ENCODE data around the gene NMNAT2. TPM values are rescaled to one million over a fixed set of nuclear protein-coding genes. Genes with fewer than 3 reads are reported as not detected.

NMNAT2 gene
- total and polyA plus RNA-seq, 10 of the 15 experiments (the other 5 are each of a cell fraction or from before 2014, with no cell fraction given), result 0.02 to 2.0 (median 0.60) TPM

DNA sequence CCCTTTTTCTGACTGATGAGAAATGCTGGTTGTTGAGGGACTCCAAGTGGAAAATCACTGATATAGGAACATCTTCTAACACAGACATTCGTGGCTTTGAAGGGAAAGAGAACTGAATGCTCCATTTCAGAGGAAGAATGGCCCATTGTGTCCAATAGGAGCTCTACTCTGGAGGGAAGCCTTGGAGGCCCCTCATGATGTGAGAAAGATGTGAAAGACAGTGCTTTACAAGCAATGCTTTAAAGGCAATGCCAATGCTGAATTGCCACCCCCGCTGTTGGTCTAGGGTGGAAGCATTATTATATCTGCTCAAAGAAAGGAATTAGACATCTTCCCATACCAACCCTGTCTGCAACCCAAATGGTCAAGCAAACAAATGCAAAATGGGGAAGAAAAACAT is 13.7 kb downstream of the NMNAT2 start:
- no peak for ATAC-seq
- no peak for FAIRE-seq
- WGBS (ENCODE audit: insufficient coverage, insufficient replicate concordance, low lambda C conversion rate, missing lambda C conversion rate), result 15% methylated on average over 2 of the region's 2 CpGs
- Histone ChIP-seq H3K27ac (ENCODE audit: control insufficient read depth, insufficient read depth) (no peak overlapping the region), H3K9ac (ENCODE audit: control insufficient read depth, insufficient read depth, low read length) (no peak overlapping the region), H4K20me1 (ENCODE audit: control insufficient read depth, insufficient read depth) (no peaks in the 10 kb centered on the region), H3K79me2 (ENCODE audit: control insufficient read depth, insufficient read depth, low read length) (no peaks in the 10 kb centered on the region), H3K4me1 (ENCODE audit: control insufficient read depth, insufficient read depth, low read length) (no peaks in the 10 kb centered on the region), H3K36me3 (ENCODE audit: control insufficient read depth in 2 of 2, insufficient read depth in 2 of 2, low read length in 1 of 2) (no peaks in the 10 kb centered on the region), H3K9me3 (replicated peaks; ENCODE audit: control insufficient read depth, insufficient read depth, low read length) (no peaks in the 10 kb centered on the region), H3K4me3 (no peak overlapping the region), H2AFZ (ENCODE audit: control insufficient read depth, low read depth, low read length) (no peak overlapping the region), H3K27me3 (replicated peaks in 1 of 2; ENCODE audit: control insufficient read depth in 2 of 2, insufficient read depth in 2 of 2, low read length in 1 of 2) (no peaks in the 10 kb centered on the region; a peak in 1 of 4 replicates), H3K4me2 (ENCODE audit: control insufficient read depth, insufficient read depth) (no peak overlapping the region)
- SMC1A ChIA-PET (ENCODE audit: uncharacterized antibody, unreplicated experiment), result no interaction called here
- RAD21 ChIA-PET (ENCODE audit: unreplicated experiment), result no interaction called here
- BruUV-seq (replicated peaks), result no TSS peak
- CTCF ChIA-PET, result interaction anchor here (0.8 to 1.2 kb wide), 2 partner anchors 86 to 442 kb away, joined by 3 read pairs; no protein-coding TSS in a partner anchor
- intact Hi-C loops (cut with micrococcal nuclease; ENCODE audit: unreplicated experiment), result no loop called here
- in situ Hi-C loops (cut with MboI), result no loop called here
- POLR2A ChIA-PET, result no interaction called here
- no peak for DNase-seq (ENCODE audit: low read depth, low spot score)
- TF ChIP-seq, protein P1, sequence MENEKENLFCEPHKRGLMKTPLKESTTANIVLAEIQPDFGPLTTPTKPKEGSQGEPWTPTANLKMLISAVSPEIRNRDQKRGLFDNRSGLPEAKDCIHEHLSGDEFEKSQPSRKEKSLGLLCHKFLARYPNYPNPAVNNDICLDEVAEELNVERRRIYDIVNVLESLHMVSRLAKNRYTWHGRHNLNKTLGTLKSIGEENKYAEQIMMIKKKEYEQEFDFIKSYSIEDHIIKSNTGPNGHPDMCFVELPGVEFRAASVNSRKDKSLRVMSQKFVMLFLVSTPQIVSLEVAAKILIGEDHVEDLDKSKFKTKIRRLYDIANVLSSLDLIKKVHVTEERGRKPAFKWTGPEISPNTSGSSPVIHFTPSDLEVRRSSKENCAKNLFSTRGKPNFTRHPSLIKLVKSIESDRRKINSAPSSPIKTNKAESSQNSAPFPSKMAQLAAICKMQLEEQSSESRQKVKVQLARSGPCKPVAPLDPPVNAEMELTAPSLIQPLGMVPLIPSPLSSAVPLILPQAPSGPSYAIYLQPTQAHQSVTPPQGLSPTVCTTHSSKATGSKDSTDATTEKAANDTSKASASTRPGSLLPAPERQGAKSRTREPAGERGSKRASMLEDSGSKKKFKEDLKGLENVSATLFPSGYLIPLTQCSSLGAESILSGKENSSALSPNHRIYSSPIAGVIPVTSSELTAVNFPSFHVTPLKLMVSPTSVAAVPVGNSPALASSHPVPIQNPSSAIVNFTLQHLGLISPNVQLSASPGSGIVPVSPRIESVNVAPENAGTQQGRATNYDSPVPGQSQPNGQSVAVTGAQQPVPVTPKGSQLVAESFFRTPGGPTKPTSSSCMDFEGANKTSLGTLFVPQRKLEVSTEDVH (IDR thresholded peaks at IDR 0.05; ENCODE audit: low read depth, partially characterized antibody), result no peak
- no peak for TF ChIP-seq EED (IDR thresholded peaks at IDR 0.05; ENCODE audit: low read depth)
- TF ChIP-seq NFIC (IDR thresholded peaks at IDR 0.05; ENCODE audit: low read depth, low read length), result no peak
- no peak for TF ChIP-seq SMAD5 (IDR thresholded peaks at IDR 0.05; ENCODE audit: low read depth)
- no peak for TF ChIP-seq PML (IDR thresholded peaks at IDR 0.05; ENCODE audit: low read length)
- no peak for TF ChIP-seq BHLHE40 (IDR thresholded peaks at IDR 0.05; ENCODE audit: borderline replicate concordance in 1 of 2, low read depth in 2 of 2, low read length in 1 of 2)
- TF ChIP-seq, protein P2, sequence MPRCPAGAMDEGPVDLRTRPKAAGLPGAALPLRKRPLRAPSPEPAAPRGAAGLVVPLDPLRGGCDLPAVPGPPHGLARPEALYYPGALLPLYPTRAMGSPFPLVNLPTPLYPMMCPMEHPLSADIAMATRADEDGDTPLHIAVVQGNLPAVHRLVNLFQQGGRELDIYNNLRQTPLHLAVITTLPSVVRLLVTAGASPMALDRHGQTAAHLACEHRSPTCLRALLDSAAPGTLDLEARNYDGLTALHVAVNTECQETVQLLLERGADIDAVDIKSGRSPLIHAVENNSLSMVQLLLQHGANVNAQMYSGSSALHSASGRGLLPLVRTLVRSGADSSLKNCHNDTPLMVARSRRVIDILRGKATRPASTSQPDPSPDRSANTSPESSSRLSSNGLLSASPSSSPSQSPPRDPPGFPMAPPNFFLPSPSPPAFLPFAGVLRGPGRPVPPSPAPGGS (IDR thresholded peaks at IDR 0.05; ENCODE audit: borderline replicate concordance, insufficient read depth, low read depth, low read length, poor library complexity, severe bottlenecking), result no peak
- TF ChIP-seq BACH1 (IDR thresholded peaks at IDR 0.05; ENCODE audit: borderline replicate concordance), result no peak
- TF ChIP-seq USF2 (IDR thresholded peaks at IDR 0.05; ENCODE audit: borderline replicate concordance, low read depth, low read length), result no peak
- no peak for TF ChIP-seq ZZZ3 (IDR thresholded peaks at IDR 0.05; ENCODE audit: control insufficient read depth, insufficient read length, low read depth)
- TF ChIP-seq SPI1 (IDR thresholded peaks at IDR 0.05; ENCODE audit: borderline replicate concordance, insufficient read depth, low read depth, low read length), result no peak
- TF ChIP-seq, protein P3, sequence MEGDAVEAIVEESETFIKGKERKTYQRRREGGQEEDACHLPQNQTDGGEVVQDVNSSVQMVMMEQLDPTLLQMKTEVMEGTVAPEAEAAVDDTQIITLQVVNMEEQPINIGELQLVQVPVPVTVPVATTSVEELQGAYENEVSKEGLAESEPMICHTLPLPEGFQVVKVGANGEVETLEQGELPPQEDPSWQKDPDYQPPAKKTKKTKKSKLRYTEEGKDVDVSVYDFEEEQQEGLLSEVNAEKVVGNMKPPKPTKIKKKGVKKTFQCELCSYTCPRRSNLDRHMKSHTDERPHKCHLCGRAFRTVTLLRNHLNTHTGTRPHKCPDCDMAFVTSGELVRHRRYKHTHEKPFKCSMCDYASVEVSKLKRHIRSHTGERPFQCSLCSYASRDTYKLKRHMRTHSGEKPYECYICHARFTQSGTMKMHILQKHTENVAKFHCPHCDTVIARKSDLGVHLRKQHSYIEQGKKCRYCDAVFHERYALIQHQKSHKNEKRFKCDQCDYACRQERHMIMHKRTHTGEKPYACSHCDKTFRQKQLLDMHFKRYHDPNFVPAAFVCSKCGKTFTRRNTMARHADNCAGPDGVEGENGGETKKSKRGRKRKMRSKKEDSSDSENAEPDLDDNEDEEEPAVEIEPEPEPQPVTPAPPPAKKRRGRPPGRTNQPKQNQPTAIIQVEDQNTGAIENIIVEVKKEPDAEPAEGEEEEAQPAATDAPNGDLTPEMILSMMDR (IDR thresholded peaks at IDR 0.05 in 2 of 3, conservative IDR thresholded peaks at IDR 0.05 in 1 of 3; ENCODE audit: control insufficient read depth in 2 of 3, extremely low read depth in 1 of 3, insufficient read depth in 1 of 3, low read depth in 3 of 3, low read length in 3 of 3), result no peak
- TF ChIP-seq ATF2 (IDR thresholded peaks at IDR 0.05; ENCODE audit: low read length), result no peak
- TF ChIP-seq CHD1 (IDR thresholded peaks at IDR 0.05; ENCODE audit: low read depth, low read length), result no peak
- TF ChIP-seq IRF4 (IDR thresholded peaks at IDR 0.05; ENCODE audit: low read depth, low read length), result no peak

Measured in GM12878 (cell line).